GM19023 (cell line): ENCODE data around the gene MTX1.
A peak's percentile ranks its signal among the peaks of the same experiment; 100 is the strongest.

Experiments
- ATAC-seq: cut with Tn5 transposase; IDR thresholded peaks from one replicate; pipeline ENCODE4 v1.9.1; 2021; ENCODE audit warnings: mild to moderate bottlenecking, moderate library complexity; ENCODE audit not compliant: unreplicated experiment

Gene MTX1

GRCh38 chr1:155174324-155175280 lies 33.9 kb upstream of the MTX1 start:
- ATAC-seq: no peak

- no peak for ATAC-seq
Observed at GRCh38 chr1:155175281-155175926, 33.1 kb upstream of the MTX1 start.

GRCh38 chr1:155175927-155176371 lies 32.5 kb upstream of the MTX1 start:
- ATAC-seq: no peak

- ATAC-seq: no peak
Observed at GRCh38 chr1:155176544-155177071, 31.9 kb upstream of the MTX1 start.

- ATAC-seq: no peak
Observed at GRCh38 chr1:155177192-155177917, 31.1 kb upstream of the MTX1 start.

GRCh38 chr1:155177918-155178281 lies 30.6 kb upstream of the MTX1 start:
- no peak for ATAC-seq

- no peak for ATAC-seq
Observed at GRCh38 chr1:155178441-155179111, 29.9 kb upstream of the MTX1 start.

- no peak for ATAC-seq
Observed at GRCh38 chr1:155179112-155180031, 29.1 kb upstream of the MTX1 start.

- no peak for ATAC-seq
Observed at GRCh38 chr1:155181371-155182051, 27.0 kb upstream of the MTX1 start.

GRCh38 chr1:155182052-155182550 lies 26.4 kb upstream of the MTX1 start:
- ATAC-seq: no peak

GRCh38 chr1:155183775-155184221 lies 24.7 kb upstream of the MTX1 start:
- no peak for ATAC-seq

- no peak for ATAC-seq
Observed at GRCh38 chr1:155184351-155184811, 24.1 kb upstream of the MTX1 start.

GRCh38 chr1:155184835-155185782 lies 23.4 kb upstream of the MTX1 start:
- ATAC-seq: peak; percentile 78

GRCh38 chr1:155185783-155186066 lies 22.8 kb upstream of the MTX1 start:
- no peak for ATAC-seq

GRCh38 chr1:155186067-155186793 lies 22.3 kb upstream of the MTX1 start:
- no peak for ATAC-seq

- no peak for ATAC-seq
Observed at GRCh38 chr1:155186794-155187455, 21.6 kb upstream of the MTX1 start.
